ENCODE measurements around the gene PIM1.

DNA sequence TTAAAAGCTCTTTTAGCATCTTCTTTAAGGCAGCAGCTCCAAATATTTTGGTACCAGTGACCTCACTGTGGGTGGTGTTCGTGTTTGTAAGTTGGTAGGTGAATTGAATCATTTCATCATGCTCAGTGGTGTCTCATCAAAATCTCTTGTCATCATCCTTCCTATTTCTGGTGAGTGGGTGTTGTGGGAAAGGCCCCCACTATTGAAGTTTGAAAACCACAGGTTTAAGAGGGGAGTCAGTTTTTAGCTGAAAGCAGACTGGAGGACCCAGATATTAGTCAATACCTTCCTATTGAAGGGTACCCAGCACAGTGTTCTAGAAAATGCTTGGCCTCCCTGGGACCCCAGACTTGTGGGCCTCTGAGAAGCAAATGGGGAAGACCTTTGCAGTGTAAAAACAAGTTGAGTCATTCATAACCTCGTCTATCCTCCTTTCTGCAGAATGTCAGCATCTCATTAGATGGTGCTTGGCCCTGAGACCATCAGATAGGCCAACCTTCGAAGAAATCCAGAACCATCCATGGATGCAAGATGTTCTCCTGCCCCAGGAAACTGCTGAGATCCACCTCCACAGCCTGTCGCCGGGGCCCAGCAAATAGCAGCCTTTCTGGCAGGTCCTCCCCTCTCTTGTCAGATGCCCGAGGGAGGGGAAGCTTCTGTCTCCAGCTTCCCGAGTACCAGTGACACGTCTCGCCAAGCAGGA lies 3.7 kb downstream of the PIM1 start:
- TF ChIP-seq, protein P1, sequence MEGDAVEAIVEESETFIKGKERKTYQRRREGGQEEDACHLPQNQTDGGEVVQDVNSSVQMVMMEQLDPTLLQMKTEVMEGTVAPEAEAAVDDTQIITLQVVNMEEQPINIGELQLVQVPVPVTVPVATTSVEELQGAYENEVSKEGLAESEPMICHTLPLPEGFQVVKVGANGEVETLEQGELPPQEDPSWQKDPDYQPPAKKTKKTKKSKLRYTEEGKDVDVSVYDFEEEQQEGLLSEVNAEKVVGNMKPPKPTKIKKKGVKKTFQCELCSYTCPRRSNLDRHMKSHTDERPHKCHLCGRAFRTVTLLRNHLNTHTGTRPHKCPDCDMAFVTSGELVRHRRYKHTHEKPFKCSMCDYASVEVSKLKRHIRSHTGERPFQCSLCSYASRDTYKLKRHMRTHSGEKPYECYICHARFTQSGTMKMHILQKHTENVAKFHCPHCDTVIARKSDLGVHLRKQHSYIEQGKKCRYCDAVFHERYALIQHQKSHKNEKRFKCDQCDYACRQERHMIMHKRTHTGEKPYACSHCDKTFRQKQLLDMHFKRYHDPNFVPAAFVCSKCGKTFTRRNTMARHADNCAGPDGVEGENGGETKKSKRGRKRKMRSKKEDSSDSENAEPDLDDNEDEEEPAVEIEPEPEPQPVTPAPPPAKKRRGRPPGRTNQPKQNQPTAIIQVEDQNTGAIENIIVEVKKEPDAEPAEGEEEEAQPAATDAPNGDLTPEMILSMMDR (IDR thresholded peaks at IDR 0.05): no peak
- TF ChIP-seq POLR2AphosphoS5 (IDR thresholded peaks at IDR 0.05; ENCODE audit: low read depth, low read length) (no peak), SIN3A (IDR thresholded peaks at IDR 0.05; ENCODE audit: borderline replicate concordance, insufficient read depth, low read depth, low read length) (no peak)
- TF ChIP-seq, protein P2, sequence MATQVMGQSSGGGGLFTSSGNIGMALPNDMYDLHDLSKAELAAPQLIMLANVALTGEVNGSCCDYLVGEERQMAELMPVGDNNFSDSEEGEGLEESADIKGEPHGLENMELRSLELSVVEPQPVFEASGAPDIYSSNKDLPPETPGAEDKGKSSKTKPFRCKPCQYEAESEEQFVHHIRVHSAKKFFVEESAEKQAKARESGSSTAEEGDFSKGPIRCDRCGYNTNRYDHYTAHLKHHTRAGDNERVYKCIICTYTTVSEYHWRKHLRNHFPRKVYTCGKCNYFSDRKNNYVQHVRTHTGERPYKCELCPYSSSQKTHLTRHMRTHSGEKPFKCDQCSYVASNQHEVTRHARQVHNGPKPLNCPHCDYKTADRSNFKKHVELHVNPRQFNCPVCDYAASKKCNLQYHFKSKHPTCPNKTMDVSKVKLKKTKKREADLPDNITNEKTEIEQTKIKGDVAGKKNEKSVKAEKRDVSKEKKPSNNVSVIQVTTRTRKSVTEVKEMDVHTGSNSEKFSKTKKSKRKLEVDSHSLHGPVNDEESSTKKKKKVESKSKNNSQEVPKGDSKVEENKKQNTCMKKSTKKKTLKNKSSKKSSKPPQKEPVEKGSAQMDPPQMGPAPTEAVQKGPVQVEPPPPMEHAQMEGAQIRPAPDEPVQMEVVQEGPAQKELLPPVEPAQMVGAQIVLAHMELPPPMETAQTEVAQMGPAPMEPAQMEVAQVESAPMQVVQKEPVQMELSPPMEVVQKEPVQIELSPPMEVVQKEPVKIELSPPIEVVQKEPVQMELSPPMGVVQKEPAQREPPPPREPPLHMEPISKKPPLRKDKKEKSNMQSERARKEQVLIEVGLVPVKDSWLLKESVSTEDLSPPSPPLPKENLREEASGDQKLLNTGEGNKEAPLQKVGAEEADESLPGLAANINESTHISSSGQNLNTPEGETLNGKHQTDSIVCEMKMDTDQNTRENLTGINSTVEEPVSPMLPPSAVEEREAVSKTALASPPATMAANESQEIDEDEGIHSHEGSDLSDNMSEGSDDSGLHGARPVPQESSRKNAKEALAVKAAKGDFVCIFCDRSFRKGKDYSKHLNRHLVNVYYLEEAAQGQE (IDR thresholded peaks at IDR 0.05; ENCODE audit: insufficient read depth in 1 of 2, low read depth in 2 of 2, low read length in 1 of 2): no peak
